ENCODE results near the gene MRPL48.
"Not testable (repeated sequence)": the region's sequence is repeated elsewhere in the genome, so short reads cannot be mapped to it uniquely, and the experiment has no call there.

MRPL48 gene

DNA sequence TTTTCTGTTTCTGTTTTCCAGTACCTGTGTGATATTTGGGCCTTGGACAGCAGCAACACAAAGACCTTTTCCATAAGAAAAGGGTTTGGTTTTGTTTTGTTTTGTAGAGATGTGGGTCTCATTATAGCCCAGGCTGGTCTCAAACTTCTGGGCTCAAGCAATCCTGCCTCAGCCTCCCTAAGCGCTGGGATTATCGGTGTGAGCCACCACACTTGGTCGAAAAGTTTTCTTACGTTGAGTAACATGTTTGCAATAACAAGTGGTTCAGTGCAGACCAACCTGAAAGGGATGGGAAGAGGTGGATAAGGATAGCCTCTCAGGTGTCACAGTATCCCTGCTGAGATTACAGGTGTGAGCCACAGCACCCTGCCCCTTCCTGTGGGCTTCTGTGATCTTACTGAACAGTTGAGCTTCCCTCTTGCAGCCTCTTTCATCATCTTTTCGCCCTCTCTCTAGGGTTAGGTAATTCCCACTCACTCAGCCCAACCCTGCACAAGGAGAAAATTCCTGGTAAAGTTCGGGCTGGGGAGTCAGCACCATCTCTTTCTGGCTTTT, 3.5 kb upstream of the MRPL48 start:
- WGBS: 87% methylated on average over 6 of the region's 6 CpGs

DNA sequence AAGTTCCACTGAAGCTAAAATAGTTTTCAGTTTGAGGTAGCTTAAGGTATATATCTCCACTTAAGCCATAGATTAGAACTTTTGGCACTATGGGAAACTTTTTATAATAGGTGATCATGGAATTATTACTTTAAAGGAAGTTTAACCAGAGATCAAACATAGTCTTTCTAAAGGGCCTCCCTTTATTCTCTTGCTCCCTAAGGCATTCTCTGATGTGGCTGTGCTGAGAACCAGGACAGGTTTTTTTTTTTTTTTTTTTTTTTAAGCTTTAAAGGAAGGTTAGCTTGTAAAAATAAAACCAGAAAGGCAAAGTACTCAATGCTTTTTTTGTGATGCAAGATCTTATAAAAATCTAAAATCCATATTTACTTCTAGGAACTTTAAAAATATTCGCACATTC, 2.9 kb upstream of the MRPL48 start:
- Histone ChIP-seq H3K9ac (ENCODE audit: low read length) (no peak overlapping the region), H3K79me1 (replicated peaks; ENCODE audit: low read length, poor library complexity, severe bottlenecking) (no peaks in the 10 kb centered on the region), H3K4me1 (ENCODE audit: control insufficient read depth, insufficient read depth, low read depth, low read length) (peaks cover 7% of the 10 kb centered on the region), H3K36me3 (ENCODE audit: control insufficient read depth in 1 of 2, insufficient read depth in 2 of 2, low read depth in 1 of 2, low read length in 2 of 2) (no peaks in the 10 kb centered on the region), H4K91ac (ENCODE audit: low read length) (no peak overlapping the region), H3K27ac (ENCODE audit: low read length, poor library complexity, severe bottlenecking) (no peak overlapping the region), H2AFZ (ENCODE audit: low read depth, low read length) (no peak overlapping the region), H2AK5ac (ENCODE audit: low read length, severe bottlenecking) (no peak overlapping the region), H3K4ac (ENCODE audit: low read depth in 1 of 2, low read length in 2 of 2) (no peak overlapping the region), H3K14ac (ENCODE audit: low read length in 2 of 2) (no peak overlapping the region), H2BK12ac (ENCODE audit: low read length in 2 of 2) (no peak overlapping the region), H2BK15ac (ENCODE audit: low read depth, poor library complexity, severe bottlenecking) (no peak overlapping the region), H3K4me2 (ENCODE audit: low read length, poor library complexity, severe bottlenecking) (no peak overlapping the region), H4K8ac (ENCODE audit: low read length) (no peak overlapping the region), H3K9me3 (ENCODE audit: control insufficient read depth, low read length) (no peaks in the 10 kb centered on the region), H2BK5ac (ENCODE audit: low read depth, low read length, poor library complexity, severe bottlenecking) (no peak overlapping the region), H3K18ac (ENCODE audit: low read depth in 1 of 2, low read length in 2 of 2) (no peak overlapping the region), H3K27me3 (ENCODE audit: control insufficient read depth in 1 of 2, insufficient read depth in 1 of 2, low read length in 2 of 2) (no peaks in the 10 kb centered on the region), H3K23ac (ENCODE audit: low read length in 2 of 2) (no peak overlapping the region), H3K4me3 (ENCODE audit: insufficient read depth in 1 of 2, low read depth in 1 of 2, low read length in 2 of 2) (no peak overlapping the region), H2BK120ac (ENCODE audit: low read depth, low read length) (no peak overlapping the region)
- no CpG with 5 or more reads among the region's 1 CpG for WGBS
- no peak for DNase-seq

More for the DNA sequence above, 3.5 kb upstream of the MRPL48 start:
- no peak overlapping the region for H2BK15ac ChIP-seq (ENCODE audit: low read depth, poor library complexity, severe bottlenecking)
- H3K9ac ChIP-seq (ENCODE audit: low read length): no peak overlapping the region
- H3K4me2 ChIP-seq (ENCODE audit: low read length, poor library complexity, severe bottlenecking): no peak overlapping the region
- no peak overlapping the region for H2AK5ac ChIP-seq (ENCODE audit: low read length, severe bottlenecking)
- H3K27me3 ChIP-seq (ENCODE audit: control insufficient read depth in 1 of 2, insufficient read depth in 1 of 2, low read length in 2 of 2): no peaks in the 10 kb centered on the region
- H3K36me3 ChIP-seq (ENCODE audit: control insufficient read depth in 1 of 2, insufficient read depth in 2 of 2, low read depth in 1 of 2, low read length in 2 of 2): no peaks in the 10 kb centered on the region
- no peak overlapping the region for H3K23ac ChIP-seq (ENCODE audit: low read length in 2 of 2)
- no peaks in the 10 kb centered on the region for H3K9me3 ChIP-seq (ENCODE audit: control insufficient read depth, low read length)
- H2BK12ac ChIP-seq (ENCODE audit: low read length in 2 of 2): no peak overlapping the region
- no peaks in the 10 kb centered on the region for H3K79me1 ChIP-seq (replicated peaks; ENCODE audit: low read length, poor library complexity, severe bottlenecking)
- DNase-seq: peak; percentile 38
- no peak overlapping the region for H2BK5ac ChIP-seq (ENCODE audit: low read depth, low read length, poor library complexity, severe bottlenecking)
- no peak overlapping the region for H2AFZ ChIP-seq (ENCODE audit: low read depth, low read length)
- no peak overlapping the region for H3K14ac ChIP-seq (ENCODE audit: low read length in 2 of 2)
- no peak overlapping the region for H3K18ac ChIP-seq (ENCODE audit: low read depth in 1 of 2, low read length in 2 of 2)
- H3K4ac ChIP-seq (ENCODE audit: low read depth in 1 of 2, low read length in 2 of 2): no peak overlapping the region
- no peak overlapping the region for H2BK120ac ChIP-seq (ENCODE audit: low read depth, low read length)
- H4K8ac ChIP-seq (ENCODE audit: low read length): peak overlapping the region; percentile 69
- H3K4me3 ChIP-seq (ENCODE audit: insufficient read depth in 1 of 2, low read depth in 1 of 2, low read length in 2 of 2): no peak overlapping the region
- H4K91ac ChIP-seq (ENCODE audit: low read length): no peak overlapping the region
- peaks cover 7% of the 10 kb centered on the region for H3K4me1 ChIP-seq (ENCODE audit: control insufficient read depth, insufficient read depth, low read depth, low read length)
- no peak overlapping the region for H3K27ac ChIP-seq (ENCODE audit: low read length, poor library complexity, severe bottlenecking)

DNA sequence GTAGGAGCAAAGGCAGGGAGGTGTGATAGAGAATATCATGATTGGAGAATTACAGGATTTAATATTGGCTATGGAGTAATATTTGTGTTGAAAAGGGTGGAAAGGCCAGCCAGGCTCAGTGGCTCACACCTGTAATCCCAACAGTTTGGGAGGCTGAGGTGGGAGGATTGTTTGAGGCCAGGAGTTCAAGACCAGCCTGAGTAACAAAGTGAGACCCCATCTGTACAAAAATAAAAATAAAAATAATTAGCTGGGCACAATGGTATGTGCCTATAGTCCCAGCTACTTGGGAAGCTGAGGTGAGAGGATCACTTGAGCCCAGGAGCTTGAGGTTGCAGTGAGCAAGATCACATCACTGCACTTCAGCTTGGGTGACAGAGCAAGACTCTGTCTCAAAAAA, 2.2 kb upstream of the MRPL48 start:
- not testable (repeated sequence) for H2BK15ac ChIP-seq (ENCODE audit: low read depth, poor library complexity, severe bottlenecking); H3K36me3 ChIP-seq (ENCODE audit: control insufficient read depth in 1 of 2, insufficient read depth in 2 of 2, low read depth in 1 of 2, low read length in 2 of 2); H3K4ac ChIP-seq (ENCODE audit: low read depth in 1 of 2, low read length in 2 of 2); H3K14ac ChIP-seq (ENCODE audit: low read length in 2 of 2); H2BK12ac ChIP-seq (ENCODE audit: low read length in 2 of 2); H2BK120ac ChIP-seq (ENCODE audit: low read depth, low read length); H3K79me1 ChIP-seq (replicated peaks; ENCODE audit: low read length, poor library complexity, severe bottlenecking); H3K9ac ChIP-seq (ENCODE audit: low read length); H3K27ac ChIP-seq (ENCODE audit: low read length, poor library complexity, severe bottlenecking); H2AFZ ChIP-seq (ENCODE audit: low read depth, low read length); H3K23ac ChIP-seq (ENCODE audit: low read length in 2 of 2); H2BK5ac ChIP-seq (ENCODE audit: low read depth, low read length, poor library complexity, severe bottlenecking); H4K91ac ChIP-seq (ENCODE audit: low read length); H3K18ac ChIP-seq (ENCODE audit: low read depth in 1 of 2, low read length in 2 of 2); H3K27me3 ChIP-seq (ENCODE audit: control insufficient read depth in 1 of 2, insufficient read depth in 1 of 2, low read length in 2 of 2); H2AK5ac ChIP-seq (ENCODE audit: low read length, severe bottlenecking); H4K8ac ChIP-seq (ENCODE audit: low read length); H3K9me3 ChIP-seq (ENCODE audit: control insufficient read depth, low read length); H3K4me2 ChIP-seq (ENCODE audit: low read length, poor library complexity, severe bottlenecking); H3K4me1 ChIP-seq (ENCODE audit: control insufficient read depth, insufficient read depth, low read depth, low read length); DNase-seq; H3K4me3 ChIP-seq (ENCODE audit: insufficient read depth in 1 of 2, low read depth in 1 of 2, low read length in 2 of 2)

DNA sequence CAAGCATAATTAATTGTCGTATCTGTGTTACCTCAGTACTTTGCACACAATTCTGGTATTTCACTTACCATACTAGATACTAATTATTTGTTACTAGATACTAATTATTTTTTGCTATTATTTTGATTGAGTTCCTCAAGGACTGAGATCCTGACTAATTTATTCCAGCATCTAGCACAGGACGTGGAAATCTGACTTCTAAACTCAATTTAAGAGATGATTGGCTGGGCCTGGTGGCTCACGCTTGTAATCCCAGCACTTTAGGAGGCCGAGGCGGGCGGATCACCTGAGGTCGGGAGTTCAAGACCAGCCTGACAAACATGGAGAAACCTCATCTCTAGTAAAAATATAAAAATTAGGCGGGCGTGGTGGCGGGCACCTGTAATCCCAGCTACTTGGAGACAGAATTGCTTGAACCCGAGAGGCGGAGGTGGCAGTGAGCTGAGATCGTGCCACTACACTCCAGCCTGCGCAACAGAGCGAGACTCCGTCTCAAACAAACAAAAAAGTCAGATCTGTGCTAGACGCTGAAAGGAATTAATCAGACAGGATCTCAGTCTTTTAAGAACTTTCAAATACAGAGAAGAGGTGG, 527 bp upstream of the MRPL48 start:
- Histone ChIP-seq H4K8ac (ENCODE audit: low read length) (peak overlapping the region; percentile 98), H3K18ac (ENCODE audit: low read depth in 1 of 2, low read length in 2 of 2) (peak overlapping the region in 1 of 2 experiments; percentile 8), H3K4me2 (ENCODE audit: low read length, poor library complexity, severe bottlenecking) (peak overlapping the region; percentile 61), H3K4me1 (ENCODE audit: control insufficient read depth, insufficient read depth, low read depth, low read length) (peaks cover 7% of the 10 kb centered on the region), H3K4me3 (ENCODE audit: insufficient read depth in 1 of 2, low read depth in 1 of 2, low read length in 2 of 2) (peak overlapping the region in 1 of 2 experiments; percentile 93), H3K9me3 (ENCODE audit: control insufficient read depth, low read length) (no peaks in the 10 kb centered on the region), H2BK12ac (ENCODE audit: low read length in 2 of 2) (no peak overlapping the region), H3K36me3 (ENCODE audit: control insufficient read depth in 1 of 2, insufficient read depth in 2 of 2, low read depth in 1 of 2, low read length in 2 of 2) (no peaks in the 10 kb centered on the region), H3K27me3 (ENCODE audit: control insufficient read depth in 1 of 2, insufficient read depth in 1 of 2, low read length in 2 of 2) (no peaks in the 10 kb centered on the region), H3K9ac (ENCODE audit: low read length) (peak overlapping the region; percentile 95), H2AK5ac (ENCODE audit: low read length, severe bottlenecking) (no peak overlapping the region), H3K23ac (ENCODE audit: low read length in 2 of 2) (no peak overlapping the region), H2BK5ac (ENCODE audit: low read depth, low read length, poor library complexity, severe bottlenecking) (no peak overlapping the region), H3K27ac (ENCODE audit: low read length, poor library complexity, severe bottlenecking) (peak overlapping the region; percentile 96), H3K4ac (ENCODE audit: low read depth in 1 of 2, low read length in 2 of 2) (peak overlapping the region; percentile 9 to 35), H3K14ac (ENCODE audit: low read length in 2 of 2) (no peak overlapping the region), H2AFZ (ENCODE audit: low read depth, low read length) (no peak overlapping the region), H3K79me1 (replicated peaks; ENCODE audit: low read length, poor library complexity, severe bottlenecking) (peaks cover 3% of the 10 kb centered on the region), H2BK15ac (ENCODE audit: low read depth, poor library complexity, severe bottlenecking) (no peak overlapping the region), H2BK120ac (ENCODE audit: low read depth, low read length) (peak overlapping the region; percentile 21), H4K91ac (ENCODE audit: low read length) (no peak overlapping the region)
- 90% methylated on average over 16 of the region's 17 CpGs for WGBS
- DNase-seq: no peak
